Measurements from ENCODE around the gene MRPL24.
"Not testable (repeated sequence)": the region's sequence is repeated elsewhere in the genome, so short reads cannot be mapped to it uniquely, and the experiment has no call there.

The MRPL24 gene

GRCh38 chr1:156740741-156741480 is at the start of gene MRPL24:
TSS of gene MRPL24 (minus strand) at chr1:156741088. CDS start at chr1:156738704, 2,384 bp downstream.
- DNase-seq, result peak; percentile 92

DNA sequence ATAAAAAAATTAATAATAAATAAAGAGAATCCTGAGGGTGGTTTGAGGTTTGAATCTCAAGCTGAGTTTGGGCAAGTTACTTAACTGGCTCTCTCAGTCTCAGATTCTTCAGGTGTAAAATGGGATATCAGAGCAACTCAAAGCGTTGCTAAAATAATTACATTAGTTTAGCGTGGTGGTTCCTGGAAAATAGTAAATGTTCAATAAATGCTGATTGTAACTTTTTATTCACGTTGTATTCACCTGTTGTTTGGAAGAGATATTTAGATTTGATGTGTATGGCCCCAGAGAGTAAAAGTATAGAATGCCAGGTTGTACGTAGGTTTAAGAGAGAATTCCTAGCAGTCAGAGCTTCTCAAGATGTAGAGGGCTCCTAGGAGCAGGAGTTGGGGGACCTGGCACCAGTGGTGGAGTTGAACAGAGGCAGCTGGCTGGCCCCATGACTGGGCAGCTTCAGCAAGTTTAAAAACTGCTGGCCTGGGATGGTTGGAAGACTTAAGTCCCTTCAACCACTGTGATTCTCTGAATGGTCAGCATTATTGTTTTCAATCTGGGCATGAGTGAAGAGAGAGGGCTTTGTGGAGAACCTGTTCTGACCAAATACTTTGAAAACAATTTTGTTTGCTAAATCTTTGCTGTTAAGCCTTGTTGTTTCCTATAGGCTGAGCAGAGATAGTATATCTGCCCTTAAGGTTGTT is 48.9 kb upstream of the MRPL24 start:
- DNase-seq, result no peak

- DNase-seq, result no peak
These were observed 47.2 kb upstream of the MRPL24 start for GRCh38 chr1:156788136-156788535.

GRCh38 chr1:156786640-156787039 is 45.8 kb upstream of the MRPL24 start:
- no peak for DNase-seq

DNA sequence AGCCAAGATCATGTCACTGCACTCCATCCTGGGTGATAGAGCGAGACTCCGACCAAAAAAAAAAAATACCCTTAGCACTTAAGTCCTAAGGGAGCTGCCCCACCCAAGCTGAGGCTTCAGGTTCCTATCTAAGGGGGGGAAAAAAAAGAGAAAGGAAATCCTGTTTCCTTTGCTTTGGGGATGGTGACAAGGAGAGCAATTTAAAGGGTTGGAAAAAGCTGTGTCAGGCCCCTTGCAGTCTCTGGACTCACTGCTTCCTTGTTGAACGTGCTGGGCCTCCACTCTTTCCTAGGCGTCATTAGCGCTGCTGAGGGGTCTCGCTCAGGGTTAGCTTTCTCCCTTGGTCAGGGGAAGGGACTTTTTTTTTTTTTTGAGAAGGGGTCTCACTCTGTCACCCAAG is 44.6 kb upstream of the MRPL24 start:
- DNase-seq, result no peak

DNA sequence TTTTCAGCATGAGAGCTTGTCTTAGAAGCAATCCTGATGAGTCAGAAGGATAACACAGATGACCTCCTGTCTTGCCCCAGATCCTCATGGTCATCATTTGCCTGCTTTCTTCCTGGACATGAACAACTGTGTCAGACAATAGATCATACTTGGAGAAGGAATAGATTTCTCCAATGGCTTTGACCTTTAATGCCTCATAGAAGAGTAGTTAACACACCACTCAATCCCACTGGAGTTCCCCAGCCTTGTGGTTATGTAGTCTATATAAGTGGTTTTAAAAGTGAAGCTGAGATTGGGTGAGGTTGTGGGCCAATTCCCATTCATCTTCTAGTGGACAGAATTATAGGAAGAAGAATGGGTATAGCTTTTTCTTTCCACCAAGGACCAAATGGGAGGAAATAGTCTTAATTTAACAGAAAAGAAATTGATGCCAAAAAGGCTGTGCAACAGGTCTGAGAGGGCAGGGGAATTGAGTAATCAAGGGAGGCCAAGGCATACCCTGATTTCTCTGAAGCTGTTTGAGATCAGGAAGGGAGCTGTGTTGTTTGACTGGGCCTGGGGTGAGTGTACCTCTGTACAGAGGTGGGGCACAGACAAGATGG is 40.8 kb upstream of the MRPL24 start:
- no peak for DNase-seq

GRCh38 chr1:156777573-156777972 is 36.7 kb upstream of the MRPL24 start:
- DNase-seq, result no peak

DNA sequence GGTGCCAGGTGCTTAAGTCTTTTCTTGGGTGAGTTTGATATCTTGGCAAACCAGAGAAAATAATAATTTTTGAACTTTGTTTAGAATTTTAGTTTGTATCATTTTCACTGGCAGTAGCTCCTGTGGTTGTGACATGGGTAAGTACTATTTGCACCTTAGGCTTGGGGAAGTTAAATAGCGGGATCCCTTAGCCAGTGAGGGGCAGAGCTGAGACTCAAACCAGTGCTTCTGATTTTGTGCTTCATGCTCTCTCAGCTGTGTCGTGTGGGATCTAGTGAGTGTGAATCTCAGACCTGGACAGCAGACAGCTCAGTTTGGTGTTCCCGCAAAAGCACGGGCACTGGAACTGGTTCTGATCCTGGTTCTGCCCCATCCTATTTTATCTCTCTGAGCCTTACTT is 36.1 kb upstream of the MRPL24 start:
- DNase-seq, result no peak

- no peak for DNase-seq
These were observed 34.9 kb upstream of the MRPL24 start for GRCh38 chr1:156775799-156776198.

- no peak for DNase-seq
These were observed 32.7 kb upstream of the MRPL24 start for GRCh38 chr1:156773607-156774006.

DNA sequence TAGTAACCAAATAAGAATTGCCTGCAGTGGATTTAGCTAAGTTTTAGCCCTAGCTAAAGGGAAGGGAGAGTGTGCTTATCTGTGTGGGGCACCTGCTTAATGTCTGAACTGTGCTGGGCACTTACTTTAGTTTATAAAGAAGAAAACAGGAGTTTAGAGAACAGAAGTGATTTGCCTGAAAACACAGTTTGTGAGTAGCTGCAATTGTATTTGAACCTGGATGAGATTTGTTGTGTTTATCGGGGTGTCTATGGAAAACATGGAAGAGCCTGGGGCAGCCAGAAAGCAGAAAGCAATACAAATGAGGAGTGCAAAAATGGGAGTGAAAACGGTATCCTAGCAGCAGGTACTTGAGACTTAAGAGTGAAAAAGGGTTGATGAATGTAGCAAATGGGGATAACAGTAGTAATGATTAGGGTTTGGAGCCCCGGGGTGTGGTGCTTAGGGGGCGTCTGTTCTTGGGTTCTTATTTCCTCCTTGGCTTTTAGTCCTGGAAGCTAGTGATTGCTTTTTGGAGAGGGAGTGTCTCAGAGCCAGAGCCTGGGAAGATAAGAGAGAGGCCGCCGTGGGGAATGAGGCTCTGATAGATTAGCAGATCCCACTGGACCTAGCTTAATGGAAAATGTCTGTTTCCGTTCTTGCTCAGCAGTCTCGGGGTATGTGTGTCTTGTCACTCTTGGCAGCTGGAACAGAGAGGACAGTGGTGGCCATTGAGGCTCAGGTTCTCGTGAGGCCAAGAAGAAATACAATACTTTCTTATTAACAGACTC is 32.0 kb upstream of the MRPL24 start:
- no peak for DNase-seq

DNA sequence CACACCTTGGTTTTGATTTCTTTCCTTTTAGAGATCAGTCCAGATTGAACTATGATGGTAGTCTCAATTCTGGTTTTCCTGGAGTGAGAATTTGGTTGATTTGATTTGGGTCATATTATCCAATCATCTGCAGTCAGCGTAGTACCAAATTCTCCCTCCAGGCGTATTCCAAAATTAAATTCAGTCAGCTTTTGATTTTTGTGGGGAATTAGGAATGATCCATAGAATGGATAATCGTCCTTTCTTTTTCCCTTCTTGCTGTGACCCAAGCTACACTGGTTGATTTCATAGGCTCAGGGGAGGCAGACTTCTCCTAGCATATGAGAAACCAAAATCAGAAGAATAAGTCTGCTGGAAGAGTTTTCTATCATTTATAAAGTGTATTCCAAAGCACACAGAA is 31.3 kb upstream of the MRPL24 start:
- no peak for DNase-seq

DNA sequence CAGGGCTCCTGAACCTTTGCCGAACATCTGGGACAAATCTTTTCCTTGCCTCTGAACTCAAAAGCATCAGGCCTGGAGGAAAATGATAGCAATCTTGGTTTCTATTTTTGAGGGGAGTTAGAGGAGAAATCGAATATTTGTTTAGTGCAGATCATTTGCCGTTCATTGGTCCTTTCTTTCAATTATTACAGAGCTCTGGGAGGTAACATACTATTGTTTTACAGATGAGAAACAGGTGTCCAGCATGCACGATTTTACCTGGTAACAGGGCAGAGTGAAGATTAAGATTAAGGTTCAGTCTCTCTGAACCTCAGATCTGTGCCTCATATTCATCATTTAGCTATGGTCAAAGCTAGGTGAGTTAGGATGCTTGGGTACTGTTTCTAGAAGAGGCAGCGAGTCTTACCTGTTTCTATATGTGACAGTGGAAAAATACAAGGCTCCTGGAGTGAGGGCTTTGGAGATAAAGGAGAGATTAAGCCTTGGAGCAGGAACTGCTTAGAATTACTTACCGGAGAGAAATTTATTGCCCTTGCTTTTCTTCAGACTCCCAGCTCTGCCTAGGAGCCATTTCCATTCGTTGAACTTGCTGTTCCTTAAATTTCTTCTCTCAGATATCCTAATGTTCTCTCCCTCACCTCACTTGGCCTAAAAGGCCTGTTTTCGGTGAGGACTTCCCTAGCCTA is 27.9 kb upstream of the MRPL24 start:
- DNase-seq, result no peak

GRCh38 chr1:156767879-156768604 is 27.2 kb upstream of the MRPL24 start:
- DNase-seq, result no peak

DNA sequence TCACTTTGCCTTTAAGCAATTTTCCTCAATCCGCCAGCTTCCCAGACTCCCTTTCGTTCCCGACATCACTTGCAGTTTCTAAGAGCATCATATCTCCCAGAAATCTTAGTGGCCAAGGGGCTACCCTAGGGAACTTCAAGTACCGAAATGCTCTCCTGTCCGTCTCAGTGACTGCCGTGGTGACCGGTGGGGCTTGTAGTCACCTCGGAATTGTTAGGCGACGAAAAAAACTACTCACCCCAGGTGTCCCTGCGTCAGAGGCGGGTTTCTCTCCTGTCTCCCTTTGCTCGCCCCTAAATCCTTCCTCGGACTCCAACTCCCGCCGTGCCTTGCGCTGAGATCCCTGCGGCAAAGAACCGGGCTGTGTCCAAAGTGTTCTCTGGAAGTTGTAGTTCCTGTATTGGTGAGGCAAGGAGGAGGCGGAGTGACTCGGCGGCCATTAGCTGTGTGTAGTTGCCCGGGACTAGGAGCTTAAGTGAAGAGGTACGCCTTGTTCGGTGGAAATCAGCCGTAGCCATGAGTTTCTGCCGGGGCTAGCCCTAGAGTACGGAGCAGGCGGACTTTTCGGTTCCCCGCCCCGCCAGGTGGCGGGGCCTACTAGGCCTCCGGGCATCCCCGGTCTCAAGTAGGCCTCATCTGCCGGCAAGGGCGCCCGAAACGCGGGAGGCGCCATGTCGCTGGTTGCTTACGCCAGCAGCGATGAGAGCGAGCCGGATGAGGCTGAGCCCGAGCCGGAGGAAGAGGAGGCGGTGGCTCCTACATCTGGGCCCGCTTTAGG is 26.4 kb upstream of the MRPL24 start, which contains the start of gene PRCC:
Gene PRCC, plus strand, starts transcription at position 435 of the 778 bp plus-strand sequence. Its CDS starts 237 bp downstream, at position 672.
- peak; percentile 93 for DNase-seq

GRCh38 chr1:156766298-156767100 is 25.6 kb upstream of the MRPL24 start:
- no peak for DNase-seq

- DNase-seq, result no peak
These were observed 24.8 kb upstream of the MRPL24 start for GRCh38 chr1:156765666-156766065.

DNA sequence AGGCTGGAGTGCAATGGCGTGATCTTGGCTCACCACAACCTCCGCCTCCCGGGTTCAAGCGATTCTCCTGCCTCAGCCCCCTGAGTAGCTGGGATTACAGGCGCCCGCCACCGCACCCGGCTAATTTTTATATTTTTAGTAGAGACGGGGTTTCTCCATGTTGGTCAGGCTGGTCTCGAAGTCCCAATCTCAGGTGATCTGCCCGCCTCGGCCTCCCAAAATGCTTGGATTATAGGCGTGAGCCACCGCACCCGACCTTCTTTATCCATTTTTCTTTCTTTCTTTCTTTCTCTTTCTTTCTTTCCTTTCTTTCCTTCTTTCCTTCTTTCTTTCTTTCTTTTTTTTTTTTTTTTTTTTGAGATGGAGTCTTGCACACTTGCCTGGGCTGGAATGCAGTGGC is 24.2 kb upstream of the MRPL24 start:
- not testable (repeated sequence) for DNase-seq

GRCh38 chr1:156760796-156761104 is 19.9 kb upstream of the MRPL24 start:
- DNase-seq, result no peak

DNA sequence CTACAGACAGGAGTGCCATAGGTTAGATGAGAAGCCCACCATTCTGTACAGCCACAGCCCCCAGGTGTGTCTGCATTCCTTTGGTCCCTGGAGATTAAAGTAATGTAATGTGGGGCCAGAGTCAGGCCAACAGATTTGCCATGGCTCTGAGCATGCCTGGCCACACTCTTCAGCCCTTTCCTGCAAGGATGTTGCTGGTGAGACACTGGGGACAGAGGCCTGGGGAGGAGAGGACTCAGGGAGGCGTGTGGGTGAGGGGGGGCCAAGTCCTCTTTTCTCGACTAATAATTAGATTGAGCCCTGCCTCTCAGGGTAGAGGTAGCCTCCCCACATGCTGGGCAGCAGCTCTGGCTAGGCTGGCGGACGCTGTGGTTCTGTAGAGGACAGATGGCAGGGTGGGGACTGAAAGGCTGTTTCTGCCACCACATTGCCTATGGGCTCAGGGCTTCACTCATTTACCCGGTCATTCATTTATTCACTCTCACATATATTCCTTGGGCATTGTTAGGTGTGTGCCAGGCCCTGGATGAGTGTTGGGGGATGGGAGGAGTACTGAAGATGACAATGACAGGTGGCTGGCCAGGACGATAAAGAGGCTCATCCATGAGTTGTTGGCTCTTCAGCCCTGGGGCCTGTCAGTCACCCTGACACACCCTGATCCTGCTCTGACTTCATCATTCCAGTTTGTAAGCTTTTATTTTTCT is 19.4 kb upstream of the MRPL24 start:
- DNase-seq, result no peak
